Stomach (tissue), 4 donors: Measurements from ENCODE around the gene NTM.

ENCODE experiments used
- CTCF ChIP-seq, 7 experiments: fragments of 450-650 bp in 4 of 7; fragments of 200-600 bp in 3 of 7; sonication (generic) in 3 of 7; IDR thresholded peaks; one replicate each; pipeline ENCODE4 v1.5.1; 2016 to 2019; ENCODE audit warnings: antibody characterized with exemption in 7 of 7, control low read depth in 2 of 7, mild to moderate bottlenecking in 1 of 7
- EP300 ChIP-seq: sonication (generic); formaldehyde crosslinking; IDR thresholded peaks from one replicate; pipeline ENCODE4 v1.6.1; 2017; ENCODE audit warnings: antibody characterized with exemption
- POLR2A ChIP-seq, 4 donors: fragments of 450-650 bp; IDR thresholded peaks; one replicate each; pipeline ENCODE4 v1.6.1; 2016; ENCODE audit warnings: antibody characterized with exemption in 4 of 4, control low read depth in 2 of 4, mild to moderate bottlenecking in 1 of 4, moderate library complexity in 1 of 4

GRCh38 chr11:131595797-131596196, 225.4 kb downstream of the NTM start:
- TF ChIP-seq CTCF (IDR thresholded peaks at IDR 0.05), result no peak
- TF ChIP-seq POLR2A (IDR thresholded peaks at IDR 0.05), result no peak
- no peak for TF ChIP-seq EP300
